GM12892 (cell line): ENCODE measurements around the gene SNX27. TPM values are rescaled to one million over a fixed set of nuclear protein-coding genes. Genes with fewer than 3 reads are reported as not detected.

Experiments
- DNase-seq: peaks from one replicate; pipeline ENCODE4 v3.0.0; 2011; ENCODE audit not compliant: insufficient read length
- FAIRE-seq: peaks from 2 replicates; lab custom pipeline; 2011; peaks lifted over from hg19 to GRCh38; lab: Jason Lieb, UNC
- POLR2A ChIP-seq: IDR thresholded peaks from 2 replicates; pipeline ENCODE4 v1.6.1; 2011; ENCODE audit warnings: low read depth, low read length, control low read depth
- POLR2AphosphoS5 ChIP-seq: IDR thresholded peaks from 2 replicates; pipeline ENCODE4 v1.6.1; 2011; ENCODE audit warnings: low read depth, low read length, control low read depth
- TAF1 ChIP-seq: IDR thresholded peaks from 2 replicates; pipeline ENCODE4 v1.6.1; 2011; ENCODE audit warnings: low read depth, mild to moderate bottlenecking, control low read depth, low read length, borderline replicate concordance
- polyA plus RNA-seq: library from polyadenylated mRNA; unstranded; fragments of >200 nt; gene quantifications from one replicate; pipeline ENCODE4 v1.2.1, GENCODE V29; 2012; ENCODE audit warnings: missing spikeins, inconsistent platforms; ENCODE audit not compliant: missing spikeins

SNX27 gene
- polyA plus RNA-seq, result 9.7 TPM

GRCh38 chr1:151611832-151612500 lies at the start of gene SNX27:
Gene SNX27 (plus strand): TSS chr1:151612050. CDS start chr1:151612202, 152 bp downstream.
- FAIRE-seq, result peak; percentile 94
- DNase-seq, result peak; percentile 91
- TF ChIP-seq POLR2A (peak; percentile 69), TAF1 (0 out of 2 replicates have a peak, but pooled peaks have one; percentile 7), POLR2AphosphoS5 (no peak)

GRCh38 chr1:151562661-151563060 lies 49.2 kb upstream of the SNX27 start:
- no peak for TF ChIP-seq POLR2AphosphoS5
- no peak for FAIRE-seq
- no peak for DNase-seq

GRCh38 chr1:151563376-151563775 lies 48.5 kb upstream of the SNX27 start:
- FAIRE-seq (no peak), DNase-seq (no peak)
- TF ChIP-seq POLR2A, result no peak
- TF ChIP-seq TAF1, result no peak
- TF ChIP-seq POLR2AphosphoS5, result no peak

- DNase-seq (no peak), FAIRE-seq (no peak)
- no peak for TF ChIP-seq POLR2A
- no peak for TF ChIP-seq TAF1
- TF ChIP-seq POLR2AphosphoS5, result no peak
Measured at GRCh38 chr1:151565502-151566189, 46.2 kb upstream of the SNX27 start.

GRCh38 chr1:151568626-151569088 lies 43.2 kb upstream of the SNX27 start:
- FAIRE-seq (no peak), DNase-seq (no peak)
- TF ChIP-seq TAF1, result no peak
- TF ChIP-seq POLR2A, result no peak
- no peak for TF ChIP-seq POLR2AphosphoS5

- DNase-seq (no peak), FAIRE-seq (no peak)
- TF ChIP-seq POLR2AphosphoS5 (no peak), POLR2A (no peak), TAF1 (no peak)
Measured at GRCh38 chr1:151570819-151571218, 41.0 kb upstream of the SNX27 start.

- TF ChIP-seq POLR2AphosphoS5 (no peak), TAF1 (no peak), POLR2A (no peak)
- FAIRE-seq, result no peak
- DNase-seq, result peak; percentile 29
Measured at GRCh38 chr1:151574575-151575529, 37.0 kb upstream of the SNX27 start.

GRCh38 chr1:151577173-151577572 lies 34.7 kb upstream of the SNX27 start:
- no peak for FAIRE-seq
- DNase-seq, result no peak
- TF ChIP-seq TAF1, result no peak
- TF ChIP-seq POLR2A, result no peak
- no peak for TF ChIP-seq POLR2AphosphoS5

GRCh38 chr1:151578941-151579340 lies 32.9 kb upstream of the SNX27 start:
- no peak for FAIRE-seq
- TF ChIP-seq POLR2A (no peak), POLR2AphosphoS5 (no peak), TAF1 (no peak)

GRCh38 chr1:151579436-151580225 lies 32.2 kb upstream of the SNX27 start:
- DNase-seq, result no peak
- no peak for FAIRE-seq
- no peak for TF ChIP-seq POLR2A
- TF ChIP-seq TAF1, result no peak
- TF ChIP-seq POLR2AphosphoS5, result no peak

More at GRCh38 chr1:151578941-151579340, 32.9 kb upstream of the SNX27 start:
- DNase-seq, result no peak

GRCh38 chr1:151581451-151581850 lies 30.4 kb upstream of the SNX27 start:
- DNase-seq (no peak), FAIRE-seq (no peak)
- TF ChIP-seq POLR2A (no peak), POLR2AphosphoS5 (no peak), TAF1 (no peak)
